NCI-H524 (cell line): ENCODE results near the gene CARTPT.

Source experiments
- DNase-seq, 2 experiments: peaks; one replicate each; lab custom pipeline; 2025; lab: John Stamatoyannopoulos, UW

Gene CARTPT

GRCh38 chr5:71737931-71738539, 19.0 kb downstream of the CARTPT start:
- DNase-seq = no peak

- no peak for DNase-seq
These were observed 19.7 kb downstream of the CARTPT start for GRCh38 chr5:71738662-71739361.

DNA sequence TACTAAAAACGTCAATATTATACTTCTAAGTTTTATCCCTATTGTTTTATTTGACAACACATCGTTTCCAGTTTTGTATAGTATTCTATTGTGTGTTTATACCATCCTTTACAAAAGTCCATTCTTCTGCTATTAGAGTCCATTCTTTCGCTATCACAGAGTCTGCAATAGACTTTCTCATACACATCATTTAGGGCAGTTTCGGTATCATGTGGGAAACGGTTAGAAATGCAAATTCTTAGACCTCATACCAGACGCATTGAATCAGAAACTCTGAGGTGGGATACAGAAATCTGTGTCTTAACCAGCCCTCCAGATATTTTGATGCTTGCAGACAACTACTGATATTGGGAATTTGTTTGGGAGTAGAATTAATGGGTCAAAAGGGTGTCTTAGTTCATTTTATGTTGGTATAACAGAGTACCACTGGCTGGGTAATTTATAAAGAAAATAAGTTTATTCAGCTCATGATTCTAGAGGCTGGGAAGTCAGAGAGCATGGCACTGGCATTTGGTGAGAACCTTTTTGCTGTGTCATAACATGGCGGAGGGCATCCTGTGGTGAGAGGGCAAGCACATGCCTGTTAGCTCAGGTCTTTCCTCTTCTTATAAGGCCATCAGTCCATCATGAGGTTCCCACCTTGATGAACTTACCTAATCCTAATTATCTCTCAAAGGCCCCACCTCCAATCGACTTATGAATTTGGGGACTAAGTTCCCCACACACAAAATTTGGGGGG, 21.1 kb downstream of the CARTPT start:
- DNase-seq = no peak

GRCh38 chr5:71743155-71743554, 24.1 kb downstream of the CARTPT start:
- no peak for DNase-seq

DNA sequence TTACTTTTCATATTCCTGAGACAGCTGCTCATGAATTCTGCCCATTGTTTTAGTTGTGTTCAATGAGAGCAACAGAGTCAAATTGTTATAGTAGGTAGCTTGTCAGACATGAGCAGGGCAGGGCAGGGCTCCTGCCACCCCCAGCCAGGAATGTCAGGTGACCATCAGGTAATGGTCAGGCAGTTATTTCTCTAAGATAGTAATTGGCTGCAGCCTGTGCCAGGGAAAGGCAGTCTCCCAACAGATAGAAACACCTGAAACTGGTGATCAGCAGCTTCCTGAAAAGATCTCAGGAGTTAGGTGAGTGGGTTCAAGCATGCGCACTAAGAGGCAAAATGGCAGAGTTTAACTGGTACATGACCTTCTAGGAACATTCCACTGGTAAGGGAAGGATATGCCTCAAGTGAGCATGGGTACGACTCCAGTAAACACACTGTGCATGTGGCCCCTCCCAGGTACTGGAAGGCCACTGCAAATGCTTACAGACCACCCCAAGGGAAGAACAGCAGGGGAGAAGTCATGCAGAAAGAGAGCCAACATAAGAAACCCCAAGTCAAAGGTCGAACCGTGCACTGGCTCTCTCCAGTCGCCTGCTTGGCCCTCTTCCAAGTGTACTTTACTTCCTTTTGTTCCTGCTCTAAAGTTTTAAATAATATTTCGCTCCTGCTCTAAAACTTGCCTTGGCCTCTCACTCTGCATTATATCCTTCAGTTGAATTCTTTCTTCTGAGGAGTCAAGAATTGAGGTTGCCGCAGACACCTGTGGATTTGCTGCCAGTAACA, 25.1 kb downstream of the CARTPT start:
- DNase-seq = no peak

DNA sequence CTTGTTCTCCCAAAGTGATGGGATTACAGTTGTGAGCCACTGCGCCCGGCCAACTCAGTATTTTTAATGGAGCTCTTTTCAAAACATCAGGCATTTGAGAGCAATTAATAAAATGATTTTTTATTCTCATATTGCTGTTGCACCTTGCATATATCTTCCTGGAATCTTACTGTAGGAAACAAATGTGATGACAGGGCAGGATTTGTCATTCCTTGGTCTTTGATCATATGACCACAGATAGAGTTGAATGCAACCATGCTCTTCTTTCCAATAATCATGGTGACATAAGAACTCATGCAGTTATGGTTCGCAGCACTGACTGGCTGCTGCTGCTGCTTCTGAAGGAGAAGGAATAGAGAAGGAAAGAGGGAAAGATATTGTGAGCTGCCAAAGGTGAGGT, 28.1 kb downstream of the CARTPT start:
- DNase-seq = no peak

DNA sequence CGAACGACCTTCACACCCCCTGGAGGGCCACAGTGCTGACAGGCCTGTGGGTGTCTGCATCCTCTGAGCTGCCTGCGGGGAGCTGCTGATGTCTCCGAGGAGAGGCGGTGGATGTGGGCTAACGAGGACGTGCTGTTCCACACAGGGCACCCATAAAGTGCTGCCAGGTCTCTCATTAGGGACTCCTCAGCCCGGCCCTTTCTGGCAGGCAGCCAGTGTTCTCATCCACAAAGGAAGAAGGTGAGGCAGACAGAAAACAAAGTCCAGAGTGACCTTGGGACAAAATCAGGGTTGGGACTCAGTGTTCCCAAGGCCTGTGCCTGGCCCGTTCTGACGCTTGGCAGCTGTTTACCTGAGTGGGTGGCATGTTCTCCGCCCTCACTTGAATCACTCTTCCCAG, 29.3 kb downstream of the CARTPT start:
- no peak for DNase-seq

- DNase-seq = peak in 1 of 2 experiments; percentile 10
These were observed 32.3 kb downstream of the CARTPT start for GRCh38 chr5:71751422-71751821.

DNA sequence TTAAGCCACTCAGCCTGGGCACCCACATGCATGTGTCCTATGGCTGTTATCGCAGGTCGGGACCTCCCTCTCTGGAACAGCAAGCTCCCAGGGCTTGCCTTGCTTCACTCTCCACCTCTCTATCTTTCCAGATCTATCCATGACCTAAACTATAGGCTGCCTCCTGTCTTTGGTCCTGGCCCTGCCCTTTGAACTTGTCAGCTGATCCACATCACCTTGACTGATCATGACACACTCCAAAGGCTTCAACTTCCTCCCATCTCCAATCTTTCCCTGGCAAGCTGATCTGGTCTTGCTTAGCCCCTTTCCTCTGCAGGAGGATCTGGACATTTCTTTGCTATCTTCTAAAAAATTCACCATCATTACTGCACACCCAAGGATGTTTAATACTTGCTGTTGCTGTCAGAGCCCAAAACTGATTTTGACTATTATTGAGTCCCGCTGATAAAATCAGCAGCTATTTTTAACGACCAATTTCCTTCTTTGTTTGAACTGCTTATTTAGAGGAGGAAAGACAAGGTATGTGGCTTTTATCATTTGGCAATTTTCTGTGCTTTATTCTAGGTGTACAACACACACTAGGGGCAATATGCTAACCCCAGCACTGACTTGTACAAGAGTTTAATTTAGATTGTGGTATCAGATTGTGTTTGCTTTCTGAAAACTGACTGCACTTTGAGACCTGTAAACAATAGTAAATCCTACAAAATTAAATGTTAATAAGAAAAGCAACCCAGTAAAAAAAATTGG, 33.5 kb downstream of the CARTPT start:
- no peak for DNase-seq

- DNase-seq = peak; percentile 20 to 68
These were observed 38.8 kb downstream of the CARTPT start for GRCh38 chr5:71757590-71758543.

DNA sequence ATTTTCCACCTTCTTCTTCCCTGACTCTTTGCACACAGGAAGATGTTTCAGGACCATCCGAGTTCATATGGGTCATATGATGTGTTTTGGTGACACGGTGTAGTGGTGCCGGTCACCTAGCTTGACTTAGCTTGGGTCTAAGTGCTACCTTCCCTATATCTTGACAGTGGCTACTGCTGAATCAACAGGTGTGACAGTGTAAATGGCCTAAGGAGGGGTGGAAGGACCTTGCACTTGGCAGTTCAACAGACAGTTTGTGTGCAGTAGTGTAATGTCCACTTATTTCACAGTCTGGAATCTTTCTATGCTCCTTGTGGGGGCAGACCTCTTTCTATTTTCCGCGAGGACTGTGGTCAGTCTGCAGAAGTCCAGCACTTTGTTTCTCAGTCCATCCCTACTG, 43.8 kb downstream of the CARTPT start:
- no peak for DNase-seq

DNA sequence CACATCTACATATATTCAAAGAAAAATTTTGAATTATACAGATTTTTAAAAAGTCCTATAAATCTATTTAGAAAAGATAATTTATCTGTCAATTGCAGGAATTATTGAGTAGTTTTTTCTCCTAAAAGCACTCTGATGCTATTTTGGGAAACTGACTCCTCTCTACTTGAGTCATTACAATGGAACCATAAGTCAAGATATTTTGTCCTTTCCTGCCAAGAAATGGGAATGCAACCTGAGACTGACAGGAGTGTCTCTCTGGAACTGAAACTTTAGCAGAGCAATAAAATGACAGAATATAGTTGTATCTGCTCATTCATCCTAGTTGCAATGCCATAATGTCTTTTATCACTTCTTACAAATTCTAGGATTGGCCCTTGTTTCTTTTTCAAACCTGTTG, 48.6 kb downstream of the CARTPT start:
- DNase-seq = no peak

DNA sequence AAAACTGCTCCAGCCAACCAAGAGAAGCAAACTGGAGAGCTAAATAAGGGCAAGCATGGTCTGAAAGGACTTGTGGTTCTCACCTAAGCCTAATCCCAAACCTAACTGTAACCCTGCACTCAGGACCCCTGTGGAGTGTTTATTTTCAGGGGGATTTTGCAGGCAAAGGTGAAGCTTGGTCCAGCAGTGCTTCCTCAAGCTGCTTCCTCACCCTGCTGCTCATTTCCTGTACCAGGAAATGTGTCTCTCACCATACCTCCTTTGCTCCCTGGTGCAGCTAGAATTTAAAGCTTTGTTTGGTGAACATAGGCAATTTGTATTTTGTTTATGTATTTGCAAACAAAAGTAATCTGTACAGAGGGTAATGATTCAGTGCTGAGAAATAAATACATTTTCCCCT, 50.2 kb downstream of the CARTPT start:
- no peak for DNase-seq

DNA sequence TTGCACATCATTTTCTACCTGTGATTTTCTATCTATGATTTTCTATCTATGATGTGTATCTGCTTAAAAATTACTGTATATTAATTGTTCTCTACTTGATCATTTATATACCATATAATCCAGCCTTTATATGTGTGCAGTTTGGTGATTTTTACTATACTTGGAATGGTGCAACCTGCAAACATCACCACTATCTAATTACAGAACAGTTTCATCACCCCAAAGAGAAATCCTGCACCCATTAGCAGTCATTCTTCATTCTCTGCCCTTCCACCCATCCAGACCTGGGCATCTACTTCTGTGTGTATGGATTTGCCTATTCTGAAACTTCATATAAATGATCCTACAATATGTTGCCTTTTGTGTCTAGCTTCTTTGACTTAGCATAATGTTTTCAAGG, 51.3 kb downstream of the CARTPT start:
- DNase-seq = no peak
